ENCODE measurements around the gene SEC16B.

The SEC16B gene

DNA sequence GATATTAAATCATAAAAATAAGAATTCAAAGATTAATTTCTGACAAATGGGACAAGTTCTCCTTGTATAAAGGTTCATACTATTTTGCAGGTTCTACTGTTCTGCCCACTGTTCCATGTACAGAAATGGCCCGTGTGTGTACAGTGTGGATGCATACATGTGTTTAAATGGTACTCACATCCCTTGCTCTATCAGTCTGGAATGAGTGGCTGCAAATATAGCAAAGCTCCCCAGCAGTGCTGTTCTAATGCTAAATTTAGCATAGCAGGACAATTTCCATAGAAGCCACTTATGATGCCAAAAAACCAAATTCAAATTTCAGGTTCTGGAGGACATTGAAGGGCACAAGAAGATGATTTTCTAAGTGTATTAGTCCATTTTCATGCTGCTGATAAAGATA lies 9.4 kb upstream of the SEC16B start:
- TF ChIP-seq, protein P1, sequence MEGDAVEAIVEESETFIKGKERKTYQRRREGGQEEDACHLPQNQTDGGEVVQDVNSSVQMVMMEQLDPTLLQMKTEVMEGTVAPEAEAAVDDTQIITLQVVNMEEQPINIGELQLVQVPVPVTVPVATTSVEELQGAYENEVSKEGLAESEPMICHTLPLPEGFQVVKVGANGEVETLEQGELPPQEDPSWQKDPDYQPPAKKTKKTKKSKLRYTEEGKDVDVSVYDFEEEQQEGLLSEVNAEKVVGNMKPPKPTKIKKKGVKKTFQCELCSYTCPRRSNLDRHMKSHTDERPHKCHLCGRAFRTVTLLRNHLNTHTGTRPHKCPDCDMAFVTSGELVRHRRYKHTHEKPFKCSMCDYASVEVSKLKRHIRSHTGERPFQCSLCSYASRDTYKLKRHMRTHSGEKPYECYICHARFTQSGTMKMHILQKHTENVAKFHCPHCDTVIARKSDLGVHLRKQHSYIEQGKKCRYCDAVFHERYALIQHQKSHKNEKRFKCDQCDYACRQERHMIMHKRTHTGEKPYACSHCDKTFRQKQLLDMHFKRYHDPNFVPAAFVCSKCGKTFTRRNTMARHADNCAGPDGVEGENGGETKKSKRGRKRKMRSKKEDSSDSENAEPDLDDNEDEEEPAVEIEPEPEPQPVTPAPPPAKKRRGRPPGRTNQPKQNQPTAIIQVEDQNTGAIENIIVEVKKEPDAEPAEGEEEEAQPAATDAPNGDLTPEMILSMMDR (IDR thresholded peaks at IDR 0.05; ENCODE audit: borderline replicate concordance, insufficient read depth, low read depth, low read length), result no peak
- no peak overlapping the region for H3K4me3 ChIP-seq (ENCODE audit: low read depth, low read length)

DNA sequence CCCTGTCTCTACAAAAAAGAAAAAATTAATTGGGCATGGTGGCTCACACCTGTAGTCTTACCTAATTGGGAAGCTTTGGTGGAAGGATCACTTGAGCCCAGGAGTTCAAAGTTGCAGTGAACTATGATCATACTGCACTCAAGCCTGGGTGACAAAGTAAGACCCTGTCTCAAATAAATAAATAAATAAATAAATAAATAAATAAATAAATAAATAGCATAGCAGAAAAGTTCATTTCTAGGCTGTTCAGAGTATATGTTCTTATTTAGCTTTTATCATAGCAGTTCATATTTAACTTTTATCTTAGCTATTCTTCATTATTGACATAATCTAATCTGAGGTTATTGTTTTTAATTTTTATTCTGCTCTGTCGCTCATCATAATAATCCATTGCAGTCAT lies 8.7 kb upstream of the SEC16B start:
- TF ChIP-seq, protein P1 (IDR thresholded peaks at IDR 0.05; ENCODE audit: borderline replicate concordance, insufficient read depth, low read depth, low read length), result no peak
- H3K4me3 ChIP-seq (ENCODE audit: low read depth, low read length), result no peak overlapping the region

DNA sequence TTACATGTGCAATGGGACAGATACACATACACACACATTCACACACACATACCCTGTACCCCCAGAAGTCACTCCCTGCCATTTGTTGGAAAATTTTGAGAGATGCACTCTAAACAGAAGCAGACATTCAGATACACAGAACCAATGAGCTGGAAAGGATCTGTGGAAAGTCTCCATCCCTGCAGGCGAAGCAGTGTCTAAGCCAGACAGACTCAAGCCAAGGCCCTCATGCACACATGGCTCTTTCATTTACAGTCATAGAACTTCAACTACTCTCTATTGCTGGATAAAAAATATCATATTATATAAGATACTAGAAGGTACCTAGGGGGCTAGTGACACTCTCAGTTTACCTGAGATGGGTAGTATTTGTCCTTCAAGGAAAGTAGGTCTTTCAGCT lies 7.3 kb upstream of the SEC16B start:
- TF ChIP-seq, protein P1 (IDR thresholded peaks at IDR 0.05; ENCODE audit: borderline replicate concordance, insufficient read depth, low read depth, low read length), result no peak
- no peak overlapping the region for H3K4me3 ChIP-seq (ENCODE audit: low read depth, low read length)

DNA sequence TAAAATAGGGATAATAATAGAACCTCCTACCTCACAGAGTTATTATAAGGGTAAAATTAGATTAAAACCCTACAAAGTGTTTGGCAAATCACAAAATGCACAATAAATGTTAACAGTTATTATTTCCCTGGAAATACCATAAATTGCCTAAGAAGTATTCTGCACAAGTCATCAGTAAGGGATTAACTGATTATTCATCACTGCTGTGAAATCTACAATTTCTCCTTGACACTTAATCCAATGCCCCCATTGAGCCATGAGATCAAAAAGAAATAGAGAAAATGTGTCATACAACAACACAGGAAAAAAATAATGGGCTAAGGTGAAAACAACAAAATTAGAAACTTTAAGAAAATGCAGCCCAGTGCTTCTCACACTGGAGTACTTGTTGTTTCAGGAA lies 6.7 kb upstream of the SEC16B start:
- no peak overlapping the region for H3K4me3 ChIP-seq (ENCODE audit: low read depth, low read length)
- TF ChIP-seq, protein P1 (IDR thresholded peaks at IDR 0.05; ENCODE audit: borderline replicate concordance, insufficient read depth, low read depth, low read length), result no peak

DNA sequence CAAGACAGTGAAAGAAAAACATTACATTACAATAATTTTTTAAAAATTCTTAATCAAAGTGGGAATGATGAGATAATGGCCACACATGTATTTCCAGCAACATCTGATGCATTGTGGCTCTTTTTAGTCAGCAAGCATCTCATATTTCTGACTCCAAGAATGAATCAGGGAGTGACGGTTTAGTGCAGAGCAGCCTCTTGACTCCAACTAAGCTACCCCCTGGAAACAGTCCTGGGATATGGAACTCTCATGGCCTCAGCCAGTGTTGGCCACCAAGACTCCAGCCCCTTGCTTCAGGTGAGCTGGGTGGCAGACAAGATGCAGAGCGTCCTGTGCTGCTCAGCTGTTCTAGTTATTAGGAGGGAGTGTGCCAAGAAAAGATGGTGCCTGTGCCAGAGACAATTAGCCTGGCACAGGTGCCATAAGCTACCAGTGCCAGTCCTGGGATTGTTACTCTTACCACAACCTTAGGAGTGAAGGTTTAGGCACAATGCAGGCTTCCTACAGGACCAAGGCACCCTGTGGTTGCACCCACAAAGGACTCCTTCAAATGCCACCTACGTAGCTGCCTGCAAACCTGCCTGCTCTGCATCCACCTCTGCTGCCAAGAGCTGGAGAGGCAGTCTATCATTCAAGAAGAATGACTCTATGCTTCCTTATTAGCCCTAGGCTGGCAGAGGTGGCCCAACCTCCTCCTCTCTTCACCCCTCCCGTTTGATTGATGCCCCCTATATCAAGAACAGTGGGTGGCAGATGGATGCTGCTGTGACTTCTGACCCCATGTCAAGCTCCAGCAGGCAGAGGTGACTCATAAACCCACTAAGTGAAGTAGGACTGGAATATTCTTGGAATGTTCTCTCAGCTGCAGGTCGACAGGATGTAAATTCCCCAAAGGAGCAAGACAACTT lies 6.0 kb upstream of the SEC16B start:
- no peak overlapping the region for H3K4me3 ChIP-seq (ENCODE audit: low read depth, low read length)
- TF ChIP-seq, protein P1 (IDR thresholded peaks at IDR 0.05; ENCODE audit: borderline replicate concordance, insufficient read depth, low read depth, low read length), result no peak

DNA sequence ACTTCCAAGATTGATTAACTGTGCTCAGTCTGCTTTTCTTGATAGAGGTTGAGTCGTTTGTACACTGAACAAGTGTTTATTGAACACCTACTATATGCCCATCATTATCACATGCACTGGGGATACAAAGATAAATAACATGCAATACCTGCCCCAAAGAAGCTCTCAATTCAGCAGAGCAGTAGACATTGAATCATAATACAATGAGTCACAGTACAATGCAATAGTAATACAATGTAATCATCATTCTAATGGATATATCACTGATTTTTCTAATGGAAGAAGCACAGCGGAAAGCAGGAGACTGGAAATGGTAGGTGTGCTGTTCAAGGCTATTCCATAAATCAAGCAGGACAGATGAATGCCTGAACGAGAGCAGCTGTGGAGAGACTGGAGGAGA lies 3.7 kb upstream of the SEC16B start:
- TF ChIP-seq, protein P1 (IDR thresholded peaks at IDR 0.05; ENCODE audit: borderline replicate concordance, insufficient read depth, low read depth, low read length), result no peak
- no peak overlapping the region for H3K4me3 ChIP-seq (ENCODE audit: low read depth, low read length)

DNA sequence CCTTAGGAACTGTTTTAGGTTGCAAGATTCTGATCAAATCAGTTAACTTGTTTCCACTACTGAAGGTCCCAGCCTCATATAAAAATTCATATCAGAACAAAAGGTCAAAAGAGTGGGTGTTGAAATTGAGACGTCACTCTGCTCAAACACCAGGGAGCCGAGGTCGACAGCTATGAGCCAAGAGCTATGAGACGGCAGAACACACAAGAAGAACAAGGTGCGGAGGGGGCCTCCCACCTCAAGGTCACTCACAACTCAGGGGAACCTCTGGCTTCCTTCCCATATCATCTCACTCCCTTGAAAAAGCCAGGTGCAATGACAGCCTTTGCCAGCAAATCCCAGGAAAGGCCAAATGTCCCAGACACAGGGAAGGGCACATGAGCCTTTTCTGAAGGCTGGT lies 749 bp downstream of the SEC16B start:
- TF ChIP-seq, protein P1 (IDR thresholded peaks at IDR 0.05; ENCODE audit: borderline replicate concordance, insufficient read depth, low read depth, low read length), result no peak
- no peak overlapping the region for H3K4me3 ChIP-seq (ENCODE audit: low read depth, low read length)

Data from GM12875 (cell line).